SKM-1 treated with dmso at 0.1 percent for 144 hours (cell line): Measurements from ENCODE around the gene HNRNPUL1.
"Not testable (repeated sequence)": the region's sequence is repeated elsewhere in the genome, so short reads cannot be mapped to it uniquely, and the experiment has no call there.

Experiments
- DNase-seq: peaks from one replicate; lab custom pipeline; 2025; ENCODE audit not compliant: unreplicated experiment; lab: John Stamatoyannopoulos, UW

HNRNPUL1 gene

DNA sequence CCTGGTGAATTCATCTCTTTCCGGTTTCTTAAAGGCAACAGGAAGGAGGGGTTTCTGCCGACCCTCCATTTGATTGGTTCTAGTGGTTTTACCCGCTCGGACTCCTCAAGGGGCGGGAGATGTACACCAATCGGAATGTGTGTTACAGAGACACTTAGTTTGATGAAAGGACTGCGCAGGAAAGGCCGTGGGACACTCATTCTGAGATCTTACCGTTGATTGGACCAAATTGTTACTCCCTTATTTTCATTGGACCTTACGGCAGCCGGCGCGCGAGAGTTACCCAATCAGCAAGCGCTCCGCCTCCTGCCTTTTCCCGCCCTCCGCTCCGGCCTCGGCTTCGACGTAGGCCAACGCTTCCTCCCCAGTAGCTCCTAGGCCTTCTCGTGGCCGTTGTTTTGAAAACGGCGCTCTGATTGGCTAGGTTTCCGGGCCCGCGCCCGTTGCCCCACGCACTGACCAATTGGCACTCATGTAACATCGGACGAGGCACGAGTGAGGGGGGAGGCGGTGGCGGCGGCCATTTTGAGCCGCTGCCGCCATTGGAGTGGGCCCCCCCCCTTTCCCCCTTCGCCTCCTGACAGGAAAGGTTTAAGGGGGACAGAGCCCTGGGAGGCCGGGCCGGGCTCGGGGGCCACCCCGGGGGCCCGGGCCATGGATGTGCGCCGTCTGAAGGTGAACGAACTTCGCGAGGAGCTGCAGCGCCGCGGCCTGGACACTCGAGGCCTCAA is at the start of gene HNRNPUL1:
HNRNPUL1 (plus strand) TSS at position 523 of the 731 bp plus-strand sequence; CDS start at position 655, 132 bp downstream.
- DNase-seq = peak; percentile 100

DNA sequence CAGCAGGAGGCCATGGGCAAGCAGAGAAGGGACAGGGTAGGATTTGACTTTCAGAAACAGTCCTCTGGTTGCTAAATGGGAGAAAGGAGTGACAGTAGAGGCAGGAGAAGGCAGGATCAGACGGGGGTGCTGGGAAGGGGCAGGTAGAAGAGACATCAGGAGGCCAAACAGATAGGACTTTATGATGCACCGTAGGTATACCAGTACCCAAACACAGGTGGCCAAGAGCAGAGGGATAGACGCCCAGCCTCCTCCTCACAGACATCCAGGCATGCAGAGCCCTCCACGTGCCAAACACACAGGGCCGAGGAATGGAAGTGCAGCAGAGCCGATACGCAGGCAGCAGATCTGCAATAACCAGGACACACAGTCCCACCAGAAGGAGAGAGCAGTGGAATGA is 46.4 kb upstream of the HNRNPUL1 start:
- no peak for DNase-seq

DNA sequence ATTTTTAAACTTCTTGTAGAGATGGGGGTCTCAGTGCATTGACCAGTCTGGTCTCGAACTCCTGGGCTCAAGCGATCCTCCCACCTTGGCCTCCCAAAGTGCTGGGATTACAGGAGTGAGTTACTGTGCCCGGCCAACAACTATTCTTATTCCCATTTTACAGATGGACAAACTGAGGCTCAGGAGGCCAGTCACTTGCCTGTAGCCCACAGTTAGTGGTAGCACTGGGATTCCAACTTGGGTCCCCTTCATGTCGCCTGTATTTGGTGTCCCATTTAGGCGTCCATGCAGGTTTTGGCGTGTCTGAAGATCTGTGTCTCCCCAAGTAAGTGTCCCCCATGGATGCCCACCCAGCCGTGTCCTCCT is 45.9 kb upstream of the HNRNPUL1 start:
- DNase-seq = no peak

DNA sequence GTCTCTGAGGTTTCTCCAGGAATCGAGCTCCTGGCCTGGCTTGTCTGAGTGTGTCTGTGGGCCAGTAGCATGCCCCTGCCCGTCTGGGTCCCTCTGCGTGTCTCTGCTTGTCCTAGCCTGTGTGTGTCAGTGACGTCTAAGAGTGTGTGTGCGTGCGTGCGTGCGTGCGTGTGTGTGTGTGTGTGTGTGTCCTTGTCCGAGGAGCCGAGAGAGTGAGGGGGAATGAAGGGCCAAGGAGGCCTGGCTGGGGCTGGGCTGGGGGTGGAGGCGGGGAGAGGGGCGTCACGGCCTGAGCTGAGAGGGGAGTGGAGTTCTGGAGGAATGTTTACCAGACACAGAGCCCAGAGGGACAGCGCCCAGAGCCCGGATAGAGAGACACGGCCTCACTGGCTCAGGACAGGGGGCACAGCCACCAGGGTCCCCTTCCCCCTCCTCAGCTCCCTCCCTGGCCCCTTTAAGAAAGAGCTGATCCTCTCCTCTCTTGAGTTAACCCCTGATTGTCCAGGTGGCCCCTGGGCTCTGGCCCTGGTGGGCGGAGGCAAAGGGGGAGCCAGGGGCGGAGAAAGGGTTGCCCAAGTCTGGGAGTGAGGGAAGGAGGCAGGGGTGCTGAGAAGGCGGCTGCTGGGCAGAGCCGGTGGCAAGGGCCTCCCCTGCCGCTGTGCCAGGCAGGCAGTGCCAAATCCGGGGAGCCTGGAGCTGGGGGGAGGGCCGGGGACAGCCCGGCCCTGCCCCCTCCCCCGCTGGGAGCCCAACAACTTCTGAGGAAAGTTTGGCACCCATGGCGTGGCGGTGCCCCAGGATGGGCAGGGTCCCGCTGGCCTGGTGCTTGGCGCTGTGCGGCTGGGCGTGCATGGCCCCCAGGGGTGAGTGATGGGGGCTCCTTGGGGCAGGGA is 45.3 kb upstream of the HNRNPUL1 start, which contains the start of gene AXL:
AXL (plus strand) TSS at position 609 of the 893 bp plus-strand sequence; CDS start at position 779, 170 bp downstream.
- no peak for DNase-seq

DNA sequence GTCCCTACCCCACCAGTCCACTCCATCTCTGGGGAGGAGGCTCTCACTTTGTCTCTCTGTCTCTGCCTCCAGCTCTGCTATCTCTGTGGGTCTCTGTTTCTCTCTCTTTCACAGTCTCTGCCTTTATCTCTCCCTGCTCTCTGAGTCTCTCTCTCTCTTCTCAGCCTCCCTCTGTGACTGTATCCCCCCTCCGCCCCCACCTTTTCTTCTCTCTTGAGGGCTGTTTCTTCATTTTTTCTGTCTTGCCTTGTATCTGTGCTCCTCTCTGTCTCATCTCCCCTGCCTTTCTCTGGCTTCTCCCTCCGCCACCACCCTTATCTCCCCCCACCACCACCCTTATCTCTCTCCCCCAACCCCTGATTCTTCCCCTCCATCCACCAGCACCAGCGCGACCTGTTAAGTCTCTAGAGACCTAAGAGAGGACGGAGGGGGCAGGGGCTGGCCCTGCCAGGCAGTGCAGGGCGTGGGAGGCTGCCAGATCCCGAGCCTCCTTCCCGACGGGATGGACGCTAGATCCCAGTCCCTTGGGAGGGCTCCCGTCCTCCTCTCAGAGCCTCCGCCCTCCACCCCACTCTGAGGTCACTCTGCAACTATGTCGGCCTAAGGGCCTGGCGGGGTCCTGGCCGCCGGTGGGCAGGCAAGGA is 44.1 kb upstream of the HNRNPUL1 start:
- DNase-seq = no peak

DNA sequence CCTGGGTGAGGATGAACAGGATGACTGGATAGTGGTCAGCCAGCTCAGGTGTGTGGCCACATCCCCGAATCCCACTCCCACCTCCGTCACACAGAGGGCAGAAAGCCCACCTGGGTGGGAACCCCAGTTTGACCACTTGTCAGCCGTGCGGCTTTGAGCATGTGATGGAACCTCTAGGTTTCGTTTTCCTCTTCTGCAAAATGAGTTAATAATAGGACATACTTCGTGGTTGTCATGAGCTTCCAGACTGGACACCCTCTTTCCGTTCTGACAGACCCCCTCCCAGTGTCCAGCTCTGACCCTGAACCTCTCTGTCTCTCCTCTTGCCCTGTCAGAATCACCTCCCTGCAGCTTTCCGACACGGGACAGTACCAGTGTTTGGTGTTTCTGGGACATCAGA is 43.4 kb upstream of the HNRNPUL1 start:
- DNase-seq = no peak

DNA sequence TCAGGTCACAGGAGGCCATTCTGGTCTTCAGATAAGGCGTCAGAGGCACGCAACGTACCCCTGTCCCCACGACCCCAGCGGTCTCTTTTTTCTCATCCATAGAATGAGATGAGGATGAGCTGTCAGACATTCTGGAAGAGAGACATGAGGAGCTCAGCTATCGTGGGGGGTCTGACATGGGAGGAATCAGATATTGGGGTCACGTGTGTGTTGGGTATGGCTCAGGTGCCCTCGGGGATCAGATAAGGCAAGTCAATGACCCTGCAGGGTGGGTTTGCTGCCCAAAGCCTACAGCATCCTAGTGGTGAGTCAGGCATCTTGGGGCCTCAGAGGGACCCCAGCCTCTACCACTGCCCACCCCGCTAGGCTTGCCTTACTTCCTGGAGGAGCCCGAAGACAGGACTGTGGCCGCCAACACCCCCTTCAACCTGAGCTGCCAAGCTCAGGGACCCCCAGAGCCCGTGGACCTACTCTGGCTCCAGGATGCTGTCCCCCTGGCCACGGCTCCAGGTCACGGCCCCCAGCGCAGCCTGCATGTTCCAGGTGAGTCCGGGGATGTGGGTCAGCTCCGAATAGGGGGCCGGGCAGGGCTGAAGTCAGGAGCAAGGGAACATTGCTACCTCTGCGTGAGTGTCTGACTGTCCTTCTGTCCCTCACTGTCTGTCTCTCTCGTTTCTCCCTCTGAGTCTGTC is 42.5 kb upstream of the HNRNPUL1 start:
- no peak for DNase-seq

DNA sequence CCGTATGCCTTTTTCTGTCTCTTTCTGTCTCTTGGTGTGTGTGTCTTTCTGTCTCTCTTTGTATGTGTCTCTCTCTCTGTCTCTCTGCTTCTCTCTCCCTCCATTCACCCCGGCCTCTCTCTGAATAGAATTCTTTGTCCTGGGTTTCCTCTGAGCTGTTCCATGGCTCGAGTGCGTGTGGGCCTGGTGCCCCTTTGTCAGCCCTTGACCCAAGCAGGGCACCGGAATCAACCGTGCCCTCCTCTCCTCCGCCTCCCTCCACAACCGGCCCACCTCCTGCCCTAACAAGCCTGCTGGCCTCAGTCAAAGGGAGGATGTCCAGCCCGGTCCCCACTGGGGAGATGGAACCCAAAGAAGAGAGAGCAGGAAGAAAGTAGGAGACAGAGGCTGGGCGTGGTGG is 41.9 kb upstream of the HNRNPUL1 start:
- no peak for DNase-seq

DNA sequence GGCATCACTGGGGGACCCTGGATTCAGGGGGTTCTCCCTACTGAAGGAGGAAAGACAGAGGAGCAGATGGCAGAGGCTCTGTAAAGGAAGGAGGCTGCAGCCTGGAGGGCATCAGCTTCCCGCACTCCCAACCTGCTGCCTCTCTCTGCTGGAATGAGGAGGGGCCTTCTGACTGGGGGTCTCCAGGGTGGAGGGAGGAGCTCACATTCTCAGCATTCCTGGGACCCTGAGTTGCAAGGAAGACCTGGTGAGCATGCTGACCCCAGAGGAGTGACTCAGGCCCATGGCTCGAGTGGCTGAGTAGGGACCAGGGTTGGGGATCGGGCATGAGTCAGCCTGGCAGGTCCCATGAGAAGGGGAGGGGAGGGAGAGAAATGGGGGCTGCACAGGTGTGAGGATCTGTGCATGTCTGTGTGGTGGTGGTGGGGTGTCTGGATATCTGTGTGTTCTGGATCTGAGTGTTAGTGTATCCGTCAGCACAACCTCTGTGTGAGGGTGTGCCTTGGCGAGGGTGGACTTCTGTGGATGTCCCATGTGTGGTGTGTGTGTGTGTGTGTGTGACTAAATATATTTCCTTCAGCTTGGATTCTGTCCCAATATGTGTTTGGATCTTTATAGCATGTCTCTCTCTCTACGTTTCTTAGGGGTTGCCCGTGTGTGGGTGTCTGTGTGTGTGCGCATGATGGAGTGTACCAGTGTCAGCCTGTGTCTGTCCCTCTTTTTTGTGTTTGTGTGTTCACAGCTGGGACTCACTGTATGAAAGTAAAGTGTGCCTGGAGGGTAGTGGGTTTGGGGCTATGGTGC is 40.5 kb upstream of the HNRNPUL1 start:
- DNase-seq = no peak

DNA sequence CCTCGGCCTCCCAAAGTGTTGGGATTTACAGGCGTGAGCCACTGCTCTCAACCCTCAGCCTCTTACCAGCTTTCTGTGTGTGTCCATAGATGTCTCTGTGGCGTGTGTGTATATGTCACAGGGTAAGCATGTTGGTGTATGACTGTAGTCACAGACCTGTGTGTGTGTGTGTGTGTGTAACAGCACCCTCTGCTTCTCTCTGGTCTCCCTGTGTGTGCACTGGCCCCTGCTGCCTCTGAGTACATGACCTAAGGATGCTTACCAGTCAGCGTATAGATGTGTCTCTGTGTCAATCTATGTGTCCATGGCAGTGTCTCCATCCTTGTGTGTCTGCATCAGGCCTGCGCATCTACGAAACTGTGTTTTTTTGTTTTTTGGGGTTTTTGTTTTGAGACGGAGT is 39.5 kb upstream of the HNRNPUL1 start:
- no peak for DNase-seq

DNA sequence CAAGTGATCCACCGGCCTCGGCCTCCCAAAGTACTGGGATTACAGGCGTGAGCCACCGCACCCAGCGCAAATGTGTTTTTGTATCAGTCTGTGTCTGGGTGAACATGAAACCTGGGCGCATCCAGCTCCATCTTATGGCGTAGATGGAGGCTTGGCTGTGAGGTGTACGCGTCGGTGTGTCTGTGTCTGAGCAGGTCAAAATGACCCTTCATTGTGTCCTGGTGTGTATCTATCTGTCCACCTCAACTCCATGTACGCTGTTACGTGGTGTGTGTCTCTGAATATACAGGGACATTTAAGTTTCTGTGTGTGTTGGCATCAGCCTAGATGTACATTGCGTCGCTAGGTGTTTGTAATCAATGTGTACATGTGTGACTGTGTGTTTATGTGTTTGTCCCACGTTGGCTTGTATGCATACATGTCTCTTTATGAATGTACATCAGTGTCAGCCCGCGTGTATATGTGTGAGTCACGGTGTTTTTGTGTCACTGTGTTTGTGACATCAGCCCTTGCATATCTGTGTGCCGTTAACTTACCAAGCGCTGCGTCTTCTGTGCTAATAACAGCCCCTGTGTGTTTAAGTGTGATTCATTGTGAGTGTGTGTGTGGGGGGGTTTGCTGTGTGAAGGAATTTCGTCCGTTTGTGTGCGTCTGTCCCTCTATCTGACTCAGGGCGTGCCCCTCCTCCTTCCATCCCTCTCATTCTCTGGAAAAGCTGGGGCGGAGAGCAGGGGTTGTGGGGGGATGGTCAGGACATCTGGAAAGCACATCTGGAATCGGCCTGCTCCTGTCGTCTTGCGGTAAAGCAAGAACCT is 38.7 kb upstream of the HNRNPUL1 start:
- DNase-seq = no peak

DNA sequence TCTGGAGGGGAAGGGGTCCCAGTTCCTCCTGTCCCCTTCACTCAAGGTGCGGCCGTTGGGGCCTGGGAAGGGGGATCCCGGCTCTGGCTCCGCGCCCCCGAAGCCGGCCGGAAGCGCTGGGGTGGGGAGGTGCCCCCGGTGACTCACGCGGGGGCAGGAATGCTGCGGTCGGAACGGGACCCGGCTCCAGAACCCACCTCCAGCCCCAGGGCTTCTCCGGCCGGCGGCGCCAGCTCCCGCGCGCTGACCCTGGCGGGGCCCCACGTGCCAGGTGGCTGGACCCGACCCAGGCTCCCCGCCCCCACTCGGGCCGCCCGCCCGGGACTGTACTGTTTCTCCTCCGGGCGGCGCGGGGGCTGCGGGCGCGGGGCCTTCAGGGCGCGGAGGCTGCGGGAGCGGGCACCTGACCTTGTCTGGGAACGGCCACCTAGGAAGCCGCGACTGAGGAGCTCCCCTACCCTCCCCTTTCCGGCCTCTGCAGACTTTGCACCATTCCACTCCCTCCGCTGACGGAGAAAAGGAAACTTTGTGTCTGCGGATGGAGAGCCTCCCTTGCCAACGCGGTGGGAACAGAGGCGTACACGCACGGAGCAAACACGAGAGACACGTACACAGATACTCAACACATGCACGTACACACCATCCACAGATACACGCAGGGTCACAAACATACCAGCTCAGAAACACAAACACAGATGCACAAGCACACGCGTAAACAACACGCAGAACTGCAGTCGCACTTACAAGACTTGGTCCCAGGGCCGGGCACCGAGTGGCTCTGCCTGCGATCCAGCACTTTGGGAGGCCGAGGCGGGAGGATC is 37.9 kb upstream of the HNRNPUL1 start:
- no peak for DNase-seq

DNA sequence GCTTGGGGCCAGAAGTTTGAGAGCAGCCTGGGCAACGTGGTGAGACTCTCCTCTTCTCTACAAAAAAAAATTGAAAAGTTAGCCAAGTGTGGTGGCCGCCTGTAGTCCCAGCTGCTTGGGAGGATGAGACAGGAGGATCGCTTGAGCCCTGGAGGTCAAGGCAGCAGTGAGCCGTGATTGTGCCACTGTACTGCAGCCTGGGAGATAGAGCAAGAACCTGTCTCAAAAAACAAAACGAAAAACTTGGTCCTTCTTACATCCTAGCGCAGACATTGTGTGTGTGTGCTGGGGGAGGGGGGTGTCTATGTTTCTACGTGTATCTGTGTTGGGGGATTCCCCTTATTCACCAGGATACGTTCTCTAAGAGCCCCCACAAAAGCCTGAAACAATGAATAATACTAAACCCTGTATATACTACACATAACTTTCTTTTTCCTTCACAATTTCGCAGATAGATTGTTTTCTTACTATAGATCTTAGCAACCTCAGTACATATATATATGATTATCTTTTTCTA is 37.2 kb upstream of the HNRNPUL1 start:
- DNase-seq = no peak

DNA sequence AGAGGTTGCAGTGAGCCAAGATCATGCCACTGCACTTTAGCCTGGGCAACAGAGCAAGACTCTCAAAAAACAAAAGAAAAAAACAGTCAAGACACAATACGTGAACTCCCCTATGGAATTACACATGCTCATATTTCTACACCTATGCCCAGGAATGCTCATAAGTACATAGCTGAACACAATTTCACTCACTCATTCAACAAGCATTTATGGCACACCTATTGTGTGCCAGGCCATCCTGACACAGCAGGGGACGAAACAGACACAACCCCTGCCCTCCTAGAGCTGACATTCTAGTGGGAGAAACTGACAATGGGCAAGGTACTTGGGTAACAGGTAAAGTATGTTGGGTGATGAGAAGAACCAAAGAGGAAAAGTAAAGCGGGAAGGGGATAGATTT is 35.7 kb upstream of the HNRNPUL1 start:
- no peak for DNase-seq

DNA sequence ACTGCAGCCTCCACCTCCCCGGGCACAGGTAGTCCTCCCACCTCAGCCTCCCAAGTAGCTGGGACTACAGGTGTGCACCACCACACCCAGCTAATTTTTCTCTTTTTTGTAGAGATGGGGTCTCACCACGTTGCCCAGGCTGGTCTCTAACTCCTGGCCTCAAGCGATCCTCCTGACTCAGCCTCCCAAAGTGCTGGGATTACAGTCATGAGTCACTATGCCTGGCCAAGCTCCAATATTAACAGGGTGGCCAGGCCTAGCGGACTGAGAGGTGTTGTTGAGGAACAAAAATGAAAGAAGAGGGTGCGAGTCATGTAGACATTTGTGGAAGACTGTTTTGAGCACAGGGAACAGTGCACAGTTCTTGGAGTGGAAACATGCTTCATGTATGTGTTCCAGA is 34.8 kb upstream of the HNRNPUL1 start:
- DNase-seq = not testable (repeated sequence)

DNA sequence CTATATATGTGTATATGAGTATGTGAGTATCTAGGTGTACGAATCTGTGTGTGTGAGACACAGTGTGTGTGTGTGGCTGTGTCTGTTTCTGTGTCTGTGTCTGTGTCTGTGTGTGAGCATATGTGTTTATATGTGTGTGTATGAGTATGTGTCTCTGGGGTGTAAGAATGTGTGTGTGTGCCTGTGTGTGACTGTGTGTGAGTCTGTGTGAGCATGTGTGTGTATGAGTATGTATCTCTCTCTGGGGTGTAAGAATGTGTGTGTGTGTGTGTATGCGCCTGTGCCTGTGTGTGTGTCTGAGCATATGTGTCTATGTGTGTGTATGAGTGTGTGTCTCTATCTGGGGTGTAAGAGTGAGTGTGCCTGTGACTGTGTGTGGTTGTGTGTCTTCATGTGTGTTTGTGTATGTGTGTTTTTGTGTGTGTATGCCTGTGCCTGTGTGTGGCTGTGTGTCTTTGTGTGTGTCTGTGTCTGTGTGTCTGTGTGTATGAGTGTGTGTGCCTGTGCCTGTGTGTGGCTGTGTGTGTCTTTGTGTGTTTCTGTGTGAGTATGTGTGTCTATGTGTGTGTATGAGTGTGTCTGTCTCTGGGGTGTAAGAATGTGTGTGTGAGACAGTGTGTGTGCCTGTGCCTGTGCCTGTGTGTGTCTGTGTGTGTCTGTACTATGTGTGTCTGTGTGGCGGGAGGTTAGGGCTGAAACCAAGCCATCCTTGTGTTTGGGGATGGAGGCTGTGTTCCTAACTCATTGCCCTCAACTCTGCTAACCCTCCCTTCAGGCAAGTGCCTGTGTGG is 33.9 kb upstream of the HNRNPUL1 start:
- no peak for DNase-seq

DNA sequence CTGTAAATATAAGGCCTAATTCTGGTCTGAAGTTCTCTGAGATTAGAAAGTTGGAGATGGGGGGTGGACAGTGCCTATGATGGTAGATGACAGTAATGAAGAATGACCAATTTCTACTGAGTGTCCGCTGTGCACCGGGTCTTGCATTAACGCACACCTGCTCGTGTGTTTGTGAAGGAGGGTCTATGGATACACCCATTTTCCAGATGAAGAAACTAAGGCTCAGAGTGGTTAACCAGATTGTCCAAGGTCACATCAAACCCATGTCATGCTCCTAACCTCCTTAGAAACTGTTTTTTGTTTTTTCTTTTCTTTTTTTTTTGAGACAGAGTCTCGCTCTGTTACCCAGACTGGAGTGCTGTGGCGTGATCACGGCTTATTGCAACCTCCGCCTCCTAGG is 31.5 kb upstream of the HNRNPUL1 start:
- no peak for DNase-seq
